ENCODE results near the gene BMPR1B. TPM values are rescaled to one million over a fixed set of nuclear protein-coding genes. Genes with fewer than 3 reads are reported as not detected.

Gene BMPR1B
- total and polyA plus RNA-seq, 2 donors (not counting 1 experiment from before 2014, with no cell fraction given), result not detected

DNA sequence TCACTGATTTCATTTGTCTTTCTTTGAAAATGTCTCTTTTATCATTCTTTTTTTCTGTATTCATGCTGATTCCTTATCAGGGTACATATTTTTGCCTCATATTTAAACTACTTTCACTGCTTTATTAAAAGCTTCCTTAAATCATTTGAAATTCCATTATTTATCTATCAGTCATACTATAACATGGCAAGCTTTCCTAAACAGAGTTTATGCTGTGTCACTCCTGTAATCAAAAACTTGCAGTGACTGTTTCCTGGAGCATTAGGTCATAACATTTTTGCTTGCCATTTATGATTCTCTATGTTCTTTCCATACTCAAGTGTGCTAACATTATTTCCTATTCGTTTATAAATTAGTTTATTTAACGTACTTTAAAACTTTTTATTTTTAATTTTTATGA is 203.7 kb downstream of the BMPR1B start:
- CTCF ChIA-PET, result no interaction called here
- Histone ChIP-seq H3K9ac (ENCODE audit: low read length) (no peak overlapping the region), H3K79me2 (ENCODE audit: control insufficient read depth, insufficient read depth, low read length) (no peaks in the 10 kb centered on the region), H3K4me2 (replicated peaks; ENCODE audit: low read depth, low read length, poor library complexity, severe bottlenecking) (no peak overlapping the region), H3K4me1 (ENCODE audit: control insufficient read depth in 2 of 2, insufficient read depth in 2 of 2, low read length in 2 of 2) (no peaks in the 10 kb centered on the region), H3K36me3 (replicated peaks in 1 of 2; ENCODE audit: control extremely low read depth in 1 of 2, control insufficient read depth in 1 of 2, extremely low read depth in 1 of 2, insufficient read depth in 2 of 2, low read length in 1 of 2) (no peaks in the 10 kb centered on the region), H3K4me3 (ENCODE audit: control extremely low read depth in 1 of 5, extremely low read depth in 1 of 5, insufficient read depth in 1 of 5, low read depth in 2 of 5, low read length in 4 of 5) (no peak overlapping the region), H2AFZ (ENCODE audit: insufficient read depth, low read depth, low read length, poor library complexity, severe bottlenecking) (no peak overlapping the region), H3K27ac (ENCODE audit: low read length in 2 of 2) (no peak overlapping the region), H4K20me1 (ENCODE audit: control insufficient read depth, insufficient read depth, low read length, poor library complexity, severe bottlenecking) (no peaks in the 10 kb centered on the region), H3K27me3 (replicated peaks in 1 of 4; ENCODE audit: control extremely low read depth in 1 of 4, control insufficient read depth in 3 of 4, insufficient read depth in 4 of 4, low read length in 3 of 4) (no peaks in the 10 kb centered on the region), H3K9me3 (ENCODE audit: control extremely low read depth in 1 of 3, control insufficient read depth in 2 of 3, insufficient read depth in 1 of 3, low read length in 2 of 3) (peaks cover 0 to 3% (median 0%) of the 10 kb centered on the region in 3 donors)
- intact Hi-C loops (cut with micrococcal nuclease), result no loop called here
- Mint-ChIP-seq H3K9me3 (ENCODE audit: insufficient read depth) (peaks cover 3% of the 10 kb centered on the region), H3K4me1 (no peaks in the 10 kb centered on the region), H3K27ac (no peak overlapping the region), H3K27me3 (no peaks in the 10 kb centered on the region), H3K4me3 (no peak overlapping the region)
- TF ChIP-seq, protein P1, sequence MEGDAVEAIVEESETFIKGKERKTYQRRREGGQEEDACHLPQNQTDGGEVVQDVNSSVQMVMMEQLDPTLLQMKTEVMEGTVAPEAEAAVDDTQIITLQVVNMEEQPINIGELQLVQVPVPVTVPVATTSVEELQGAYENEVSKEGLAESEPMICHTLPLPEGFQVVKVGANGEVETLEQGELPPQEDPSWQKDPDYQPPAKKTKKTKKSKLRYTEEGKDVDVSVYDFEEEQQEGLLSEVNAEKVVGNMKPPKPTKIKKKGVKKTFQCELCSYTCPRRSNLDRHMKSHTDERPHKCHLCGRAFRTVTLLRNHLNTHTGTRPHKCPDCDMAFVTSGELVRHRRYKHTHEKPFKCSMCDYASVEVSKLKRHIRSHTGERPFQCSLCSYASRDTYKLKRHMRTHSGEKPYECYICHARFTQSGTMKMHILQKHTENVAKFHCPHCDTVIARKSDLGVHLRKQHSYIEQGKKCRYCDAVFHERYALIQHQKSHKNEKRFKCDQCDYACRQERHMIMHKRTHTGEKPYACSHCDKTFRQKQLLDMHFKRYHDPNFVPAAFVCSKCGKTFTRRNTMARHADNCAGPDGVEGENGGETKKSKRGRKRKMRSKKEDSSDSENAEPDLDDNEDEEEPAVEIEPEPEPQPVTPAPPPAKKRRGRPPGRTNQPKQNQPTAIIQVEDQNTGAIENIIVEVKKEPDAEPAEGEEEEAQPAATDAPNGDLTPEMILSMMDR (IDR thresholded peaks at IDR 0.05), result no peak
- TF ChIP-seq EZH2 (IDR thresholded peaks at IDR 0.05; ENCODE audit: borderline replicate concordance, insufficient read depth, low read depth, low read length, poor library complexity, severe bottlenecking), result no peak
- POLR2A ChIA-PET, result no interaction called here
- no peak for ATAC-seq (ENCODE audit: low read depth)
- no peak for DNase-seq
- no CpG with 5 or more reads among the region's 2 CpGs for WGBS (ENCODE audit: insufficient coverage)

DNA sequence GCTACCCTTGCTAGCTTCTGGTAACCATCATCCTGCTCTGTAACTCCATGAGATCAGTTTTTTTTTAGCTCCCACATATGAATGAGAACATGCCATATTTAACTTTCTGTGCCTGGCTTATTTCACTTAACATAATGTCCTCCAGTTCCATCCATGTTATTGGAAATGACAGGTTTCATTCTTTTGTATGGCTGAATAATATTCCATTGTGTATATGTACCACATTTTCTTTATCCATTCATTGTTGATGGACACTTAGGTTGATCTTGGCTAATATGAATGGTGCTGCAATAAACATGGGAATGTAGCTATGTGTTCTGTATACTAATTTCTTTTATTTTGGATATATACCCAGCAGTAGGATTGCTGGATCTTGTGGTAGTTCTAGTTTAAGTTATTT is 204.7 kb downstream of the BMPR1B start:
- H4K20me1 ChIP-seq (ENCODE audit: control insufficient read depth, insufficient read depth, low read length, poor library complexity, severe bottlenecking), result no peaks in the 10 kb centered on the region
- Mint-ChIP-seq H3K4me3 (no peak overlapping the region), H3K27ac (no peak overlapping the region), H3K27me3 (no peaks in the 10 kb centered on the region), H3K9me3 (ENCODE audit: insufficient read depth) (peaks cover 3% of the 10 kb centered on the region), H3K4me1 (no peaks in the 10 kb centered on the region)
- no peak overlapping the region for H3K4me2 ChIP-seq (replicated peaks; ENCODE audit: low read depth, low read length, poor library complexity, severe bottlenecking)
- no peak overlapping the region for H2AFZ ChIP-seq (ENCODE audit: insufficient read depth, low read depth, low read length, poor library complexity, severe bottlenecking)
- ATAC-seq (ENCODE audit: low read depth) (no peak), DNase-seq (no peak)
- TF ChIP-seq, protein P1 (IDR thresholded peaks at IDR 0.05), result no peak
- no peak for TF ChIP-seq EZH2 (IDR thresholded peaks at IDR 0.05; ENCODE audit: borderline replicate concordance, insufficient read depth, low read depth, low read length, poor library complexity, severe bottlenecking)
- intact Hi-C loops (cut with micrococcal nuclease), result no loop called here
- POLR2A ChIA-PET, result no interaction called here
- CTCF ChIA-PET, result no interaction called here
- no peaks in the 10 kb centered on the region for H3K36me3 ChIP-seq (replicated peaks in 1 of 2; ENCODE audit: control extremely low read depth in 1 of 2, control insufficient read depth in 1 of 2, extremely low read depth in 1 of 2, insufficient read depth in 2 of 2, low read length in 1 of 2)
- no peak overlapping the region for H3K9ac ChIP-seq (ENCODE audit: low read length)
- H3K4me1 ChIP-seq (ENCODE audit: control insufficient read depth in 2 of 2, insufficient read depth in 2 of 2, low read length in 2 of 2), result no peaks in the 10 kb centered on the region
- no peak overlapping the region for H3K4me3 ChIP-seq (ENCODE audit: control extremely low read depth in 1 of 5, extremely low read depth in 1 of 5, insufficient read depth in 1 of 5, low read depth in 2 of 5, low read length in 4 of 5)
- H3K9me3 ChIP-seq (ENCODE audit: control extremely low read depth in 1 of 3, control insufficient read depth in 2 of 3, insufficient read depth in 1 of 3, low read length in 2 of 3), result peaks cover 0 to 3% (median 0%) of the 10 kb centered on the region in 3 donors
- no peaks in the 10 kb centered on the region for H3K27me3 ChIP-seq (replicated peaks in 1 of 4; ENCODE audit: control extremely low read depth in 1 of 4, control insufficient read depth in 3 of 4, insufficient read depth in 4 of 4, low read length in 3 of 4)
- no peak overlapping the region for H3K27ac ChIP-seq (ENCODE audit: low read length in 2 of 2)
- no peaks in the 10 kb centered on the region for H3K79me2 ChIP-seq (ENCODE audit: control insufficient read depth, insufficient read depth, low read length)
